Suppressor macrophage treated with lipopolysaccharide for 1 hour (primary cell): Measurements from ENCODE around the gene ERICH4.
"Not testable (repeated sequence)": the region's sequence is repeated elsewhere in the genome, so short reads cannot be mapped to it uniquely, and the experiment has no call there.

Experiments used
- DNase-seq, 3 donors: peaks; one replicate each; pipeline ENCODE4 v3.0.0-alpha.2; 2020 to 2022

The ERICH4 gene

GRCh38 chr19:41415154-41415571 lies 27.8 kb upstream of the ERICH4 start:
- DNase-seq: no peak

GRCh38 chr19:41416194-41416674 lies 26.7 kb upstream of the ERICH4 start:
- no peak for DNase-seq

GRCh38 chr19:41420101-41420880 lies 22.7 kb upstream of the ERICH4 start:
- DNase-seq: peak; percentile 78 to 81 (median 79)

GRCh38 chr19:41421314-41421713 lies 21.6 kb upstream of the ERICH4 start:
- no peak for DNase-seq

- no peak for DNase-seq
These were observed 21.0 kb upstream of the ERICH4 start for GRCh38 chr19:41421973-41422372.

GRCh38 chr19:41422456-41422855 lies 20.5 kb upstream of the ERICH4 start:
- no peak for DNase-seq

GRCh38 chr19:41422955-41423354 lies 20.0 kb upstream of the ERICH4 start:
- DNase-seq: no peak

- DNase-seq: no peak
These were observed 18.4 kb upstream of the ERICH4 start for GRCh38 chr19:41424335-41425173.

- DNase-seq: no peak
These were observed 17.5 kb upstream of the ERICH4 start for GRCh38 chr19:41425174-41426115.

GRCh38 chr19:41426116-41426841 lies 16.7 kb upstream of the ERICH4 start:
- peak in 1 of 3 donors; percentile 27 for DNase-seq

- peak; percentile 61 to 86 (median 67) for DNase-seq
These were observed 15.9 kb upstream of the ERICH4 start, which contains the start of gene B3GNT8 for GRCh38 chr19:41426952-41427646. Gene B3GNT8 (minus strand): TSS chr19:41427374. CDS start chr19:41426778, 596 bp downstream.

GRCh38 chr19:41427647-41428480 lies 15.1 kb upstream of the ERICH4 start:
- peak in 1 of 3 donors; percentile 49 for DNase-seq

- DNase-seq: no peak
These were observed 14.5 kb upstream of the ERICH4 start for GRCh38 chr19:41428481-41428859.

GRCh38 chr19:41430922-41431321 lies 12.0 kb upstream of the ERICH4 start:
- DNase-seq: no peak

GRCh38 chr19:41431426-41432386 lies 11.2 kb upstream of the ERICH4 start:
- DNase-seq: peak; percentile 73 to 79 (median 79)

GRCh38 chr19:41433171-41433570 lies 9.8 kb upstream of the ERICH4 start:
- no peak for DNase-seq

GRCh38 chr19:41434450-41434849 lies 8.5 kb upstream of the ERICH4 start:
- no peak for DNase-seq

- not testable (repeated sequence) for DNase-seq
These were observed 7.6 kb upstream of the ERICH4 start for GRCh38 chr19:41435376-41435775.
